Neural cell (in vitro differentiated cells): ENCODE data around the gene VAX1. TPM values are rescaled to one million over a fixed set of nuclear protein-coding genes. Genes with fewer than 3 reads are reported as not detected.
A peak's percentile ranks its signal among the peaks of the same experiment; 100 is the strongest.

Experiments
- H2AFZ ChIP-seq: fragments of 200-600, 300-800 bp; sonication (generic), shearing (Covaris generic); 2 replicates; pipeline ENCODE4 v1.6.0; 2014; ENCODE audit warnings: low read depth, mild to moderate bottlenecking, antibody characterized with exemption, low read length, moderate library complexity
- H3F3A ChIP-seq: fragments of 200-600 bp; shearing (Covaris generic); 2 replicates; pipeline ENCODE4 v1.6.1; 2016; ENCODE audit warnings: mild to moderate bottlenecking, moderate library complexity, mixed read lengths, antibody characterized with exemption, low read length; ENCODE audit not compliant: insufficient read depth, poor library complexity, severe bottlenecking
- H3K27ac ChIP-seq: fragments of 200-600, 300-800 bp; sonication (generic), shearing (Covaris generic); 2 replicates; pipeline ENCODE4 v1.5.1; 2014; ENCODE audit warnings: mild to moderate bottlenecking, low read length, moderate library complexity
- H3K27me3 ChIP-seq: fragments of 300-800, 200-600 bp; sonication (generic), shearing (Covaris generic); 2 replicates; pipeline ENCODE4 v1.6.0; 2014; ENCODE audit warnings: mild to moderate bottlenecking, low read depth, low read length, moderate library complexity; ENCODE audit not compliant: insufficient read depth
- H3K36me3 ChIP-seq: fragments of 300-800, 200-600 bp; sonication (generic), shearing (Covaris generic); 2 replicates; pipeline ENCODE4 v1.5.1; 2014; ENCODE audit warnings: mild to moderate bottlenecking, antibody characterized with exemption, low read length, moderate library complexity; ENCODE audit not compliant: insufficient read depth
- H3K4me2 ChIP-seq: fragments of 300-800, 200-600 bp; sonication (generic), shearing (Covaris generic); 2 replicates; pipeline ENCODE4 v1.6.0; 2014; ENCODE audit warnings: mild to moderate bottlenecking, low read length
- H3K4me3 ChIP-seq: fragments of 300-800, 200-600 bp; sonication (generic), shearing (Covaris generic); 2 replicates; pipeline ENCODE4 v1.5.1; 2014; ENCODE audit warnings: mild to moderate bottlenecking, low read length, moderate library complexity
- H3K79me2 ChIP-seq: fragments of 200-600 bp; shearing (Covaris generic); replicated peaks from 2 replicates; pipeline ENCODE4 v1.6.0; 2014; ENCODE audit warnings: mild to moderate bottlenecking, low read length, moderate library complexity; ENCODE audit not compliant: insufficient read depth
- H3K9ac ChIP-seq: fragments of 300-800, 200-600 bp; sonication (generic), shearing (Covaris generic); 2 replicates; pipeline ENCODE4 v1.6.1; 2016; ENCODE audit warnings: mild to moderate bottlenecking, low read length, mixed read lengths
- H3K9me2 ChIP-seq: fragments of 200-600 bp; shearing (Covaris generic); 2 replicates; pipeline ENCODE4 v1.6.1; 2016; ENCODE audit warnings: mild to moderate bottlenecking, low read length, mixed read lengths; ENCODE audit not compliant: insufficient read depth
- H3K9me3 ChIP-seq: fragments of 200-600, 300-800 bp; sonication (generic), shearing (Covaris generic); 2 replicates; pipeline ENCODE4 v1.6.1; 2016; ENCODE audit warnings: mild to moderate bottlenecking, mixed run types, low read length, moderate library complexity, mixed read lengths
- H4K20me1 ChIP-seq: fragments of 200-600 bp; shearing (Covaris generic); 2 replicates; pipeline ENCODE4 v1.6.1; 2016; ENCODE audit warnings: mild to moderate bottlenecking, mixed run types; ENCODE audit not compliant: insufficient read depth
- EP300 ChIP-seq: fragments of 450-650 bp; conservative IDR thresholded peaks from 2 replicates; pipeline ENCODE4 v1.6.1; 2014; ENCODE audit warnings: antibody characterized with exemption, mild to moderate bottlenecking, moderate library complexity; ENCODE audit not compliant: poor library complexity, severe bottlenecking
- EZH2 ChIP-seq: fragments of 200-600, 300-800 bp; shearing (Covaris generic), sonication (generic); IDR thresholded peaks from 2 replicates; pipeline ENCODE4 v1.6.1; 2014; ENCODE audit warnings: antibody characterized with exemption, low read length, borderline replicate concordance, mild to moderate bottlenecking; ENCODE audit not compliant: insufficient read depth, poor library complexity, severe bottlenecking
- MXI1 ChIP-seq: fragments of 450-650 bp; conservative IDR thresholded peaks from 2 replicates; pipeline ENCODE4 v1.6.1; 2014; ENCODE audit warnings: antibody characterized with exemption, mild to moderate bottlenecking; ENCODE audit not compliant: poor library complexity, severe bottlenecking
- POLR2AphosphoS5 ChIP-seq: IDR thresholded peaks from 2 replicates; pipeline ENCODE4 v1.6.1; 2012
- RAD21 ChIP-seq: fragments of 450-650 bp; conservative IDR thresholded peaks from 2 replicates; pipeline ENCODE4 v1.6.1; 2014; ENCODE audit warnings: antibody characterized with exemption, mild to moderate bottlenecking, moderate library complexity
- SMC3 ChIP-seq: fragments of 450-650 bp; conservative IDR thresholded peaks from 2 replicates; pipeline ENCODE4 v1.6.1; 2014; ENCODE audit warnings: antibody characterized with exemption, mild to moderate bottlenecking, moderate library complexity; ENCODE audit not compliant: poor library complexity
- TAF1 ChIP-seq: IDR thresholded peaks from 2 replicates; pipeline ENCODE4 v1.6.1; 2012; ENCODE audit warnings: low read depth
- polyA plus RNA-seq: library from polyadenylated mRNA; depleted of rRNA; stranded (reverse); fragments of >200 nt; gene quantifications from 2 replicates; pipeline ENCODE4 v1.2.3, GENCODE V29; 2014
- TF ChIP-seq, protein P1 (sequence below): fragments of 450-650 bp; IDR thresholded peaks from 2 replicates; pipeline ENCODE4 v1.5.1; 2014; ENCODE audit warnings: antibody characterized with exemption, mild to moderate bottlenecking, moderate library complexity; ENCODE audit not compliant: poor library complexity, severe bottlenecking
- TF ChIP-seq, protein P2 (sequence below): IDR thresholded peaks from 2 replicates; pipeline ENCODE4 v1.6.1; 2012; ENCODE audit warnings: borderline replicate concordance

The VAX1 gene
- polyA plus RNA-seq, 1 donor from 2014 or later, result 0.63 TPM

DNA sequence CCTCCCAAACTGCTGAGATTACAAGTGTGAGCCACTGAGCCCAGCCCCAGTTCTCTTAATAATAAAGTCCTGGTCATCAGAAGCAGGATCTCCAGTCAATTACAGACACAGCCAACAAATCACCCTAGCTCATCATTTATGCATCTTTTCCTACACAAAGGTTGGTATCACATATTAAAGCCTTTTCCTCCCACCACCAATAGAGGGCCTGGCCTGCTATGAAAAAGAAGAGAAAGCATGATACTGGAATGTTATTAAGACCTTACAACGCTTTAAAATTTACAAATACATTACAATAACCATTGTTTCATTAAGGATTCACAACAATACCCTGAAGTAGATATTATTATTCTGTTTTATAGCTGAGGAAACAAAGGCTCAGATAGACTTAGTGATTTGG, 25.9 kb downstream of the VAX1 start:
- H3K9me2 ChIP-seq, result no peaks in the 10 kb centered on the region
- H3K4me2 ChIP-seq, result no peak overlapping the region
- TF ChIP-seq EZH2 (no peak), RAD21 (no peak), MXI1 (no peak)
- TF ChIP-seq, protein P1, sequence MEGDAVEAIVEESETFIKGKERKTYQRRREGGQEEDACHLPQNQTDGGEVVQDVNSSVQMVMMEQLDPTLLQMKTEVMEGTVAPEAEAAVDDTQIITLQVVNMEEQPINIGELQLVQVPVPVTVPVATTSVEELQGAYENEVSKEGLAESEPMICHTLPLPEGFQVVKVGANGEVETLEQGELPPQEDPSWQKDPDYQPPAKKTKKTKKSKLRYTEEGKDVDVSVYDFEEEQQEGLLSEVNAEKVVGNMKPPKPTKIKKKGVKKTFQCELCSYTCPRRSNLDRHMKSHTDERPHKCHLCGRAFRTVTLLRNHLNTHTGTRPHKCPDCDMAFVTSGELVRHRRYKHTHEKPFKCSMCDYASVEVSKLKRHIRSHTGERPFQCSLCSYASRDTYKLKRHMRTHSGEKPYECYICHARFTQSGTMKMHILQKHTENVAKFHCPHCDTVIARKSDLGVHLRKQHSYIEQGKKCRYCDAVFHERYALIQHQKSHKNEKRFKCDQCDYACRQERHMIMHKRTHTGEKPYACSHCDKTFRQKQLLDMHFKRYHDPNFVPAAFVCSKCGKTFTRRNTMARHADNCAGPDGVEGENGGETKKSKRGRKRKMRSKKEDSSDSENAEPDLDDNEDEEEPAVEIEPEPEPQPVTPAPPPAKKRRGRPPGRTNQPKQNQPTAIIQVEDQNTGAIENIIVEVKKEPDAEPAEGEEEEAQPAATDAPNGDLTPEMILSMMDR, result peak; percentile 45
- H3F3A ChIP-seq, result no peaks in the 10 kb centered on the region
- no peaks in the 10 kb centered on the region for H3K9me3 ChIP-seq
- H3K4me3 ChIP-seq, result no peak overlapping the region
- H2AFZ ChIP-seq, result no peak overlapping the region
- H3K79me2 ChIP-seq, result no peaks in the 10 kb centered on the region
- H3K27me3 ChIP-seq, result no peaks in the 10 kb centered on the region
- no peaks in the 10 kb centered on the region for H3K36me3 ChIP-seq
- no peak overlapping the region for H3K27ac ChIP-seq
- H4K20me1 ChIP-seq, result no peaks in the 10 kb centered on the region
- no peak overlapping the region for H3K9ac ChIP-seq

DNA sequence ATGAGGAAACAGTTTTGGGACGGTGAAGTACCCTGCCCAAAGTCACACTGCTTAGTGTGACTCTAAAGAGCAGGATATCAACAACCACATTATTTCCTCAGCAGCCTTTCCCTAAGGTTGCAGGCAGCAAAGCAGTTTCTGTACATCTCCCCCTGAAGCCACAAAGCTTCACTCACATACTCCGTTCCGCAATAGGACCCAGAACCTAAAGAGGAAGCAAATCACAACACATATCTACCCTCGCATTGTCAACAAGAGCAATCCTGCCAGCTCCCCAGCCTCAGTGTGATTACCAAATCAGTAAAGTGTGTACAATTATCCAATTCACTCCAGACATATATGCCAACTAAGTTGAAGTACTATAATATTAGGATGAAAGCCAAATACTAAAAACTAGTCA, 30.8 kb downstream of the VAX1 start:
- Histone ChIP-seq H3K27ac (no peak overlapping the region), H3K79me2 (no peaks in the 10 kb centered on the region), H3K4me2 (no peak overlapping the region), H3K9ac (no peak overlapping the region), H3F3A (no peaks in the 10 kb centered on the region), H3K36me3 (no peaks in the 10 kb centered on the region), H3K9me2 (no peaks in the 10 kb centered on the region), H3K27me3 (no peaks in the 10 kb centered on the region), H4K20me1 (no peaks in the 10 kb centered on the region), H2AFZ (no peak overlapping the region), H3K9me3 (no peaks in the 10 kb centered on the region), H3K4me3 (no peak overlapping the region)
- TF ChIP-seq RAD21, result no peak
- no peak for TF ChIP-seq TAF1
- no peak for TF ChIP-seq EP300
- no peak for TF ChIP-seq MXI1
- no peak for TF ChIP-seq EZH2
- TF ChIP-seq, protein P1, result no peak
- TF ChIP-seq, protein P2, sequence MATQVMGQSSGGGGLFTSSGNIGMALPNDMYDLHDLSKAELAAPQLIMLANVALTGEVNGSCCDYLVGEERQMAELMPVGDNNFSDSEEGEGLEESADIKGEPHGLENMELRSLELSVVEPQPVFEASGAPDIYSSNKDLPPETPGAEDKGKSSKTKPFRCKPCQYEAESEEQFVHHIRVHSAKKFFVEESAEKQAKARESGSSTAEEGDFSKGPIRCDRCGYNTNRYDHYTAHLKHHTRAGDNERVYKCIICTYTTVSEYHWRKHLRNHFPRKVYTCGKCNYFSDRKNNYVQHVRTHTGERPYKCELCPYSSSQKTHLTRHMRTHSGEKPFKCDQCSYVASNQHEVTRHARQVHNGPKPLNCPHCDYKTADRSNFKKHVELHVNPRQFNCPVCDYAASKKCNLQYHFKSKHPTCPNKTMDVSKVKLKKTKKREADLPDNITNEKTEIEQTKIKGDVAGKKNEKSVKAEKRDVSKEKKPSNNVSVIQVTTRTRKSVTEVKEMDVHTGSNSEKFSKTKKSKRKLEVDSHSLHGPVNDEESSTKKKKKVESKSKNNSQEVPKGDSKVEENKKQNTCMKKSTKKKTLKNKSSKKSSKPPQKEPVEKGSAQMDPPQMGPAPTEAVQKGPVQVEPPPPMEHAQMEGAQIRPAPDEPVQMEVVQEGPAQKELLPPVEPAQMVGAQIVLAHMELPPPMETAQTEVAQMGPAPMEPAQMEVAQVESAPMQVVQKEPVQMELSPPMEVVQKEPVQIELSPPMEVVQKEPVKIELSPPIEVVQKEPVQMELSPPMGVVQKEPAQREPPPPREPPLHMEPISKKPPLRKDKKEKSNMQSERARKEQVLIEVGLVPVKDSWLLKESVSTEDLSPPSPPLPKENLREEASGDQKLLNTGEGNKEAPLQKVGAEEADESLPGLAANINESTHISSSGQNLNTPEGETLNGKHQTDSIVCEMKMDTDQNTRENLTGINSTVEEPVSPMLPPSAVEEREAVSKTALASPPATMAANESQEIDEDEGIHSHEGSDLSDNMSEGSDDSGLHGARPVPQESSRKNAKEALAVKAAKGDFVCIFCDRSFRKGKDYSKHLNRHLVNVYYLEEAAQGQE, result no peak
- no peak for TF ChIP-seq SMC3
- no peak for TF ChIP-seq POLR2AphosphoS5
